HUES6 (cell line): ENCODE data around the gene ZNF780A.
"Not testable (repeated sequence)": the region's sequence is repeated elsewhere in the genome, so short reads cannot be mapped to it uniquely, and the experiment has no call there.

Experiments
- H3K27ac ChIP-seq: 2 replicates; pipeline ENCODE4 v1.7.0; 2013; ENCODE audit warnings: low read depth, mild to moderate bottlenecking, low read length, inconsistent platforms
- H3K27me3 ChIP-seq: 2 replicates; pipeline ENCODE4 v1.6.1; 2013; ENCODE audit warnings: low read length; ENCODE audit not compliant: control insufficient read depth, insufficient read depth
- H3K36me3 ChIP-seq: 2 replicates; pipeline ENCODE4 v1.6.1; 2013; ENCODE audit warnings: low read length; ENCODE audit not compliant: control insufficient read depth, insufficient read depth
- H3K4me1 ChIP-seq: 2 replicates; pipeline ENCODE4 v1.6.1; 2013; ENCODE audit warnings: low read length; ENCODE audit not compliant: control insufficient read depth, insufficient read depth
- H3K4me3 ChIP-seq: 2 replicates; pipeline ENCODE4 v1.5.1; 2013; ENCODE audit warnings: low read depth, low read length
- H3K9ac ChIP-seq: one replicate; pipeline ENCODE4 v1.6.1; 2013; ENCODE audit warnings: mild to moderate bottlenecking, low read length
- H3K9me3 ChIP-seq: 2 replicates; pipeline ENCODE4 v1.6.1; 2013; ENCODE audit warnings: low read depth, low read length; ENCODE audit not compliant: control insufficient read depth, insufficient read depth

Gene ZNF780A

DNA sequence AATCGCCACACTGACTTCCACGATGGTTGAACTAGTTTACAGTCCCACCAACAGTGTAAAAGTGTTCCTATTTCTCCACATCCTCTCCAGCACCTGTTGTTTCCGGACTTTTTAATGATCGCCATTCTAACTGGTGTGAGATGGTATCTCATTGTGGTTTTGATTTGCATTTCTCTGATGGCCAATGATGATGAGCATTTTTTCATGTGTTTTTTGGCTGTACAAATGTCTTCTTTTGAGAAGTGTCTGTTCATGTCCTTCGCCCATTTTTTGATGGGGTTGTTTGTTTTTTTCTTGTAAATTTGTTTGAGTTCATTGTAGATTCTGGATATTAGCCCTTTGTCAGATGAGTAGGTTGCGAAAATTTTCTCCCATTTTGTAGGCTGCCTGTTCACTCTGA lies 23.4 kb upstream of the ZNF780A start:
- not testable (repeated sequence) for H3K4me3 ChIP-seq, H3K36me3 ChIP-seq, H3K27ac ChIP-seq, H3K4me1 ChIP-seq, H3K27me3 ChIP-seq, H3K9ac ChIP-seq
- peaks cover 30% of the 10 kb centered on the region for H3K9me3 ChIP-seq

DNA sequence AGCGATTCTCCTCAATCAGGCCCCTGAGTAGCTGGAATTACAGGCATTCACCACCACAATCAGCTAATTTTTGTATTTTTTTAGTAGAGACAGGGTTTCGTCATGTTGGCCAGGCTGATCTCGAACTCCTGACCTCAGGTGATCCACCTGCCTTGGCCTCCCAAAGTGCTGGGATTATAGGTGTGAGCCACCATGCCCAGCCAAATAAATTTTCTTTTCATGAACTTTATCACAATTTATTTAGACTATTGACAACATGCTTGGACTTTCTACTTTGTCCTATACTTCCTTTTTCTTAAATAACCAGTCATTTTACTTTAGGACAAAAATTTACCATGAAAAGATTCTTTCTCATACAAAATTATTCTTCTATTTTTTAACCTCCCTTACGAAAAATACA lies 21.5 kb upstream of the ZNF780A start:
- not testable (repeated sequence) for H3K4me1 ChIP-seq, H3K27me3 ChIP-seq, H3K27ac ChIP-seq, H3K4me3 ChIP-seq, H3K9ac ChIP-seq, H3K36me3 ChIP-seq
- peaks cover 30% of the 10 kb centered on the region for H3K9me3 ChIP-seq

DNA sequence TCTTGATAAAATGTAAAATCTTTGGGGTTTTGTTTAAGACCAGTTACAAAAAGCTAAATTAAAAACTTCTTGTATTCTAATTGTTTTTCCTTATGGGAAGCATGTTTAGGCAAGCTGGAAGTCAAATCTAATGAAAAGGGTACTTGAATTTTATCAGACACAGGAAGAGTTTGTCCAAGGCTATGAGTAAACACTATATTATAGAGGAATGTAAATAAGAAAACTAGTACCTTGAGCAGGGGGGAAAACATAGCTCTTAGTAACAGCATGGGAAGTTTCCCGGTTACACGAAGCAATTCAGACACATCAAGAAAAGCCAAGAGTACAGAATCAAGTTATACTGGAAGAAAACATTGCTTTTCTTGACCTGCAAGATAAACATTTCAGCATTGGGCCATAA lies 19.8 kb upstream of the ZNF780A start:
- no peaks in the 10 kb centered on the region for H3K4me1 ChIP-seq
- H3K27me3 ChIP-seq = no peaks in the 10 kb centered on the region
- no peak overlapping the region for H3K9ac ChIP-seq
- H3K36me3 ChIP-seq = no peaks in the 10 kb centered on the region
- H3K4me3 ChIP-seq = no peak overlapping the region
- H3K9me3 ChIP-seq = peaks cover 23% of the 10 kb centered on the region
- no peak overlapping the region for H3K27ac ChIP-seq

DNA sequence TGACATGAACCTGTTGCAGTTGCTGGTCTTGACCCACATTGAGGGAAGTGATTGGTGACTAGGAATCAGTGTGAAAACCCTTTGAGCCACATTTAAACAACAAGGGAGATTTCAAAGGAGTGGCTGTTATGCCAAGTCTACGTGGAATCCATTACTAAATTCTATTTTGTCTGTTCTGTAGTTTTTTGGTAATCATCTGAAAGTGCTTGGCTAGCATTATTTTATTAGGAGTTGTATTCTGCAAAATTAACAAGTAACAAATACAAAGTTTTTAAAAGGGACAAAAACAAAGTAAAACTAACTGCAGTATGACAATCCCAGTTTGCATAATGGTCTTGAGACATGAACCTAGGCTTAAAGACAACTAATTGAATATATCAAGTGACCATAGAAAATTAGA lies 14.0 kb upstream of the ZNF780A start:
- no peaks in the 10 kb centered on the region for H3K36me3 ChIP-seq
- no peaks in the 10 kb centered on the region for H3K27me3 ChIP-seq
- no peak overlapping the region for H3K4me3 ChIP-seq
- H3K9ac ChIP-seq = no peak overlapping the region
- no peak overlapping the region for H3K27ac ChIP-seq
- 0 out of 2 replicates have a peak, but pooled peaks cover 2% of the 10 kb centered on the region for H3K9me3 ChIP-seq
- no peaks in the 10 kb centered on the region for H3K4me1 ChIP-seq

DNA sequence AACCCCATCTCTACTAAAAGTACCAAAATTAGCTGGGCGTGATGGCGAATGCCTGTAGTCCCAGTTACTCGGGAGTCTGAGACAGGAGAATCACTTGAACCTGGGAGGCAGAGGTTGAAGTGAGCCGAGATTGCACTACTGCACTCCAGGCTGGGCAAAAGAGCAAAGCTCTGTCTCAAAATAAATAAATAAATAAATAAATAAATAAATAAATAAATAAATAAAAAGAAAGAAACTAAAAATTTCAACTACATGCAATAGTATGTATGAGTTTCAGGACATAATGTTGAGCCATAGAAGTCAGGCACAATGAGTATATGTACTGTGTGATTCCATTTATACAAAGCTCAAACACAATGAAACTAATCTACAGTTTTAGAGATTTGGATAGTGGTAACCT lies 12.9 kb upstream of the ZNF780A start:
- H3K9me3 ChIP-seq = 0 out of 2 replicates have a peak, but pooled peaks cover 2% of the 10 kb centered on the region
- H3K27ac ChIP-seq = no peak overlapping the region
- H3K4me1 ChIP-seq = no peaks in the 10 kb centered on the region
- no peaks in the 10 kb centered on the region for H3K27me3 ChIP-seq
- H3K36me3 ChIP-seq = no peaks in the 10 kb centered on the region
- H3K9ac ChIP-seq = no peak overlapping the region
- H3K4me3 ChIP-seq = no peak overlapping the region

DNA sequence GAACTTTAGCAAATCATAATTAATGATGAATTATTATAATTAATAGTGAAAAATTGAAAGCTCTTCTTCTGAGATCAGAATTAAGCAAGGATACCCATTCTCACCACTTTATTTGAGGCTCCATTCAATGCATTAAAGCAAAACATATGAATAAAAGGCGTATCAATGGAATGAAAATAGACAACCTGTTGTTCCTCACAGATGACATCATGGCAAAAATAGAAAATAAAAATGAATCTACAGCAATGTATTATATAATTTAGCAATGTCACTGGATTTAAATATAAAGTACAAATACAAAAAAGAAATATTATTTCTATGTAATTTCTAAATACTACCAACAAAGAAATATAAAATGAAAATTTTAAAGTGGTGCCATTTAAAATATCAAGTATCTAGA lies 11.1 kb upstream of the ZNF780A start:
- H3K27ac ChIP-seq = no peak overlapping the region
- H3K4me1 ChIP-seq = no peaks in the 10 kb centered on the region
- H3K4me3 ChIP-seq = no peak overlapping the region
- no peaks in the 10 kb centered on the region for H3K36me3 ChIP-seq
- H3K9me3 ChIP-seq = 0 out of 2 replicates have a peak, but pooled peaks cover 2% of the 10 kb centered on the region
- no peak overlapping the region for H3K9ac ChIP-seq
- no peaks in the 10 kb centered on the region for H3K27me3 ChIP-seq

DNA sequence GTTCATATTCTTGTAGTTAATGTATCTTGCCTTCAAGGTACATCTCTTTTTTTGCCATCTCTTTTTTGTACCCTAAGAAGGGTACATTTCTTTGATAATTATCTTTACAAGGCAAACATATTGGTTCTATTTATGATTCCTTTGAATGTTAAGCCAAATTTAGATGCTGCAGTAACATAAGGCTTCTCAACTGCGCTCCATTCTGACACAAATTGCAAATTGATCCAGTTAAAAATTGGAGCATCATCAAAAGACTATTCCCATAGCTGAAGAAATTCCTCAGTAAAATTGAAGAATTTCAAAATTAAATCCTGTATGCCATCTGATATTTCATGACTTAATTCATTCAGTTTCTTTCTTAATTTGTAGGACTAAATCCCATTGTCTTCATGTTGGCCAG lies 2.7 kb upstream of the ZNF780A start:
- Histone ChIP-seq H3K36me3 (no peaks in the 10 kb centered on the region), H3K27me3 (no peaks in the 10 kb centered on the region), H3K9ac (no peak overlapping the region), H3K4me1 (0 out of 2 replicates have a peak, but pooled peaks cover 3% of the 10 kb centered on the region), H3K9me3 (no peaks in the 10 kb centered on the region), H3K4me3 (no peak overlapping the region), H3K27ac (no peak overlapping the region)

DNA sequence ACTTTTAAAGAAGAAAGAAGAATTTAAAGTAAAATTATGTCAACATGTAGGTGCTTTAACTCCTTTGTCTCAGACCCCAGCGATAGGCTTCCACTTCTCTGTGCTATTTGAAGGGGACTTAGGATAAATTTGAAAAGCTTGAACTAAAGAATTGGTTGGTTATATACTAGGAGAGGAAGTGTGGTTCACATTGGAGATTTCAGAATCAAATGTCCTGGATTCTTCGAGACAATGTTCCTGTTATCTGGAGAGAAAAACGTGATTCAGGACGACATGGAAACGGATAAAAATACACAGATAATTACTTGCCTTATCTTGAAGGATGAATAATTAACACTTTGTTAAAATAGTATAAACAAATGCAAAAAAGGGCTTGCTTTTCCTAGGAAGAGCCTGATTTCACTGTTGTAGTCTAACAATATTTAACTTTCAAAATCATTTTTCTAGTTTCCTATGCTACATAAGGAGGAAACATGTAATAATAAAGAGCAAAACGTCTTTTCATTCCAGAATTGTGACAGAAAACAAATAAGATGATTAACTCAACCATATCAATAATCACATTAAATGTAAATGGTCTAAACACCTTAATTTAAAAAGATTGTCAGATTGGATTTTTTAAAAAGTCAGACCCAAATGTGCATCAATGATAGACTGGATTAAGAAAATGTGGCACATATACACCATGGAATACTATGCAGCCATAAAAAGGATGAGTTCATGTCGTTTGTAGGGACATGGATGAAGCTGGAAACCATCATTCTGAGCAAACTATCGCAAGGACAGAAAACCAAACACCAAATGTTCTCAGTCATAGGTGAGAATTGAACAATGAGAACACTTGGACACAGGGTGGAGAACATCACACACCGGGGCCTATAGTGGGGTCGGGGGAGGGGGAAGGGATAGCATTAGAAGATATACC lies 724 bp upstream of the ZNF780A start:
- no peaks in the 10 kb centered on the region for H3K36me3 ChIP-seq
- 0 out of 2 replicates have a peak, but pooled peaks cover 3% of the 10 kb centered on the region for H3K4me1 ChIP-seq
- H3K4me3 ChIP-seq = peak overlapping the region; percentile 96
- H3K27me3 ChIP-seq = no peaks in the 10 kb centered on the region
- H3K9ac ChIP-seq = peak overlapping the region; percentile 79
- H3K9me3 ChIP-seq = no peaks in the 10 kb centered on the region
- H3K27ac ChIP-seq = peak overlapping the region; percentile 54; the same call in 1 of the 2 replicates

DNA sequence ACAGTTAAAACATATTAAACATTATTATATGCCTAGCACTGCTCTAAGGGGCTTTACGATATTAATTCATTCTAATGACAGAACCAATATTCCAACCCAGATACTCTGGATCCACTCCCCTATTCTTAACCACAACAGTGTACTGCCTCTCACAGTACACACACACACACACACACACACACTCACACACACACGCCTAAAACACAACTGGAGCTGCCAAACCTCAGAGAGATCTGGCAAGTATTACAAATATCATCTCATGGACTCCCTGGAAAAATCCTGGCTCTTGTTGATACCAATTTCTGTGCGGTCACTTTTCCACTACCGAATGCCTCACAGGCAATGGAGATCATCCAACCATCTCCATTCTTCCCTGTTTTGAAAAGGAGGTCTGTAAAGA lies 1.3 kb downstream of the ZNF780A start:
- Histone ChIP-seq H3K4me3 (peak overlapping the region; percentile 96), H3K4me1 (0 out of 2 replicates have a peak, but pooled peaks cover 3% of the 10 kb centered on the region), H3K27ac (no peak overlapping the region), H3K36me3 (no peaks in the 10 kb centered on the region), H3K9me3 (no peaks in the 10 kb centered on the region), H3K9ac (peak overlapping the region; percentile 79), H3K27me3 (no peaks in the 10 kb centered on the region)

DNA sequence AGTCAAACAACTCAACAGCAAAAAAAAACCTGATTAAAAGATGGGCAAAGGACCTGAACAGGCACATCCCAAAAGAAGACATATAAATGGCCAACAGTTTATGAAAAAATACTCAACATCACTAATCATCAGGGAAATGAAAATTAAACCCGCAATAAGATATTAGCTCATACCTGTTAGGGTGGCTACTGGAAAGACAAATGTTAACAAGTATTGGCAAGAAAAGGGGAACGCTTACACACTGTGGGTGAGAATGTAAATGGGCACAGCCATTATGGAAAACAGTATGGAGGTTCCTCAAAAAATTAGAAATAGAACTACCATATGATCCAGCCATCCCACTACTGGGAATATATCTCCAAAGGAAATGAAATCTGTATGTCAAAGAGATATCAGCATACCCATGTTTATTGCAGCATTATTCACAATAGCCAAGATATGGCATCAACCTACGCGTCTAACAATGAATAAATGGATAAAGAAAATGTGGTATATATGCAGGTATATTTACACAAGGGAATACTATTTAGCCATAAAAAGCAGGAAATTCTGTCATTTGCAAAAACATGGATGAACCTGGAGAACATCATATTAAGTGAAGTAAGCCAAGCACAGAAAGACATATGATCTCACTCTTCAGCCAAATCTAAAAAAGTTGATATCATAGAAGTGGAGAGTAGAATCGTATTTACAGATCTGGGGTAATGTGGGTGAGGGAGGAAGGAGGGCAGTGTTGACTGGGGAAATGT lies 2.3 kb downstream of the ZNF780A start:
- Histone ChIP-seq H3K9me3 (no peaks in the 10 kb centered on the region), H3K27me3 (no peaks in the 10 kb centered on the region), H3K9ac (no peak overlapping the region), H3K4me1 (0 out of 2 replicates have a peak, but pooled peaks cover 3% of the 10 kb centered on the region), H3K4me3 (no peak overlapping the region), H3K27ac (no peak overlapping the region), H3K36me3 (peaks cover 5% of the 10 kb centered on the region)

DNA sequence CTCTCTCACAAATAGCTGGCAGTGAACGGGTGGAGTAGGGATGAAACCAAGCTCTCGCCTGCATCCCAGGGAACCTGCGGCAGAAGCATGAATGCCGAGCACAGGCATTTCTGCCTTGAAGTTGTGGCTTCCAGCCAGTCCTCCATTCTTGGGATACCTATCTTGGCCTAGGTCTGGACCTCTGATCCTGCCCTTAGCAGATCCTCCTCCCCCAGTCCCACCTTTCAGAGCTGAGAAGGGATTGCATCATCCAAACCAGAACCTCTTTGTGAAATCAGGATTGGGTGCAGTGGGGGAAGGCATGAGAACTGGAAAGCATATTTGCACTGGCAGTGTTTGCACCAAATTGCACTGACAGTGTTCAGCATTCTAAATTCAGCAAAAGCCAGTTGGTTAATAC lies 5.8 kb downstream of the ZNF780A start:
- Histone ChIP-seq H3K4me1 (no peaks in the 10 kb centered on the region), H3K4me3 (no peak overlapping the region), H3K27me3 (no peaks in the 10 kb centered on the region), H3K9me3 (peaks cover 5% of the 10 kb centered on the region), H3K27ac (no peak overlapping the region; the same call in 1 of the 2 replicates), H3K9ac (peak overlapping the region; percentile 2), H3K36me3 (peaks cover 40% of the 10 kb centered on the region)
